M059J (cell line): ENCODE results near the gene NID1. TPM values are rescaled to one million over a fixed set of nuclear protein-coding genes. Genes with fewer than 3 reads are reported as not detected.
"Not testable (repeated sequence)": the region's sequence is repeated elsewhere in the genome, so short reads cannot be mapped to it uniquely, and the experiment has no call there.

Source experiments
- DNase-seq: peaks from one replicate; pipeline ENCODE4 v3.0.0-alpha.2; 2012; ENCODE audit warnings: low read depth
- total RNA-seq: library from RNA; depleted of rRNA; stranded (reverse); fragments of >200 nt; shearing (Covaris generic); gene quantifications from 2 replicates; pipeline ENCODE4 v1.2.3, GENCODE V29; 2014

The NID1 gene
- total RNA-seq, 1 experiment from 2014 or later = 60.4 TPM

GRCh38 chr1:235997931-235998330 is 67.0 kb downstream of the NID1 start:
- no peak for DNase-seq

- DNase-seq = peak; percentile 33
These were observed 67.8 kb downstream of the NID1 start for GRCh38 chr1:235997049-235997448.

- DNase-seq = no peak
These were observed 68.7 kb downstream of the NID1 start for GRCh38 chr1:235996048-235996785.

- DNase-seq = no peak
These were observed 69.4 kb downstream of the NID1 start for GRCh38 chr1:235995511-235995910.

GRCh38 chr1:235993652-235994051 is 71.2 kb downstream of the NID1 start:
- DNase-seq = no peak

GRCh38 chr1:235992868-235993267 is 72.0 kb downstream of the NID1 start:
- no peak for DNase-seq

GRCh38 chr1:235992346-235992745 is 72.5 kb downstream of the NID1 start:
- no peak for DNase-seq

GRCh38 chr1:235990330-235990795 is 74.5 kb downstream of the NID1 start:
- no peak for DNase-seq

GRCh38 chr1:235989105-235989504 is 75.8 kb downstream of the NID1 start:
- DNase-seq = no peak

- no peak for DNase-seq
These were observed 78.0 kb downstream of the NID1 start for GRCh38 chr1:235986869-235987268.

GRCh38 chr1:235984041-235984825 is 80.7 kb downstream of the NID1 start:
- DNase-seq = peak; percentile 71

GRCh38 chr1:235980976-235981375 is 83.9 kb downstream of the NID1 start:
- no peak for DNase-seq

- DNase-seq = no peak
These were observed 85.1 kb downstream of the NID1 start for GRCh38 chr1:235979716-235980333.

- DNase-seq = no peak
These were observed 85.7 kb downstream of the NID1 start for GRCh38 chr1:235979176-235979575.

GRCh38 chr1:235976490-235976889 is 88.4 kb downstream of the NID1 start:
- DNase-seq = no peak

GRCh38 chr1:235974616-235975015 is 90.3 kb downstream of the NID1 start:
- DNase-seq = no peak

GRCh38 chr1:235972691-235973090 is 92.2 kb downstream of the NID1 start:
- DNase-seq = not testable (repeated sequence)

GRCh38 chr1:235972311-235972689 is 92.6 kb downstream of the NID1 start:
- peak; percentile 78 for DNase-seq

- DNase-seq = peak; percentile 92
These were observed 93.1 kb downstream of the NID1 start for GRCh38 chr1:235971571-235972310.

- DNase-seq = no peak
These were observed 93.9 kb downstream of the NID1 start for GRCh38 chr1:235971020-235971419.

GRCh38 chr1:235968831-235969230 is 96.1 kb downstream of the NID1 start:
- no peak for DNase-seq

- DNase-seq = not testable (repeated sequence)
These were observed 98.8 kb downstream of the NID1 start for GRCh38 chr1:235966134-235966533.
